SK-N-MC (cell line): ENCODE results near the gene RNF5.
"Not testable (repeated sequence)": the region's sequence is repeated elsewhere in the genome, so short reads cannot be mapped to it uniquely, and the experiment has no call there.

Experiments used
- DNase-seq: peaks from one replicate; pipeline ENCODE4 v3.0.0-alpha.2; 2011; ENCODE audit warnings: low read depth, low spot score
- H3K27ac ChIP-seq: fragments of 200-600 bp; sonication (generic); 2 replicates; pipeline ENCODE4 v1.5.1; 2016; ENCODE audit warnings: mixed run types
- H3K36me3 ChIP-seq: fragments of 200-600 bp; sonication (generic); 2 replicates; pipeline ENCODE4 v1.6.1; 2017; ENCODE audit warnings: antibody characterized with exemption, low read length, mixed read lengths; ENCODE audit not compliant: insufficient read depth
- H3K4me3 ChIP-seq: fragments of 200-600 bp; sonication (generic); 2 replicates; pipeline ENCODE4 v1.5.1; 2016
- H3K9ac ChIP-seq: fragments of 200-600 bp; sonication (generic); 2 replicates; pipeline ENCODE4 v1.8.0; 2017; ENCODE audit warnings: mixed run types, mixed read lengths; ENCODE audit not compliant: insufficient read length
- H3K9me3 ChIP-seq: fragments of 200-600 bp; sonication (generic); 2 replicates; pipeline ENCODE4 v1.6.1; 2017; ENCODE audit warnings: low read depth, mild to moderate bottlenecking, antibody characterized with exemption, low read length, moderate library complexity, mixed read lengths
- EZH2 ChIP-seq: fragments of 200-600 bp; sonication (generic); IDR thresholded peaks from one replicate; pipeline ENCODE4 v1.6.1; 2017; ENCODE audit warnings: antibody characterized with exemption
- FOXP2 ChIP-seq: optimal IDR thresholded peaks from 2 replicates; pipeline ENCODE3; 2011; ENCODE audit warnings: mild to moderate bottlenecking, moderate library complexity; ENCODE audit not compliant: insufficient read depth; ENCODE audit errors: extremely low read length, control extremely low read depth
- POLR2AphosphoS5 ChIP-seq: IDR thresholded peaks from 2 replicates; pipeline ENCODE4 v1.6.1; 2012; ENCODE audit warnings: mild to moderate bottlenecking, low read depth, low read length, borderline replicate concordance

Gene RNF5

DNA sequence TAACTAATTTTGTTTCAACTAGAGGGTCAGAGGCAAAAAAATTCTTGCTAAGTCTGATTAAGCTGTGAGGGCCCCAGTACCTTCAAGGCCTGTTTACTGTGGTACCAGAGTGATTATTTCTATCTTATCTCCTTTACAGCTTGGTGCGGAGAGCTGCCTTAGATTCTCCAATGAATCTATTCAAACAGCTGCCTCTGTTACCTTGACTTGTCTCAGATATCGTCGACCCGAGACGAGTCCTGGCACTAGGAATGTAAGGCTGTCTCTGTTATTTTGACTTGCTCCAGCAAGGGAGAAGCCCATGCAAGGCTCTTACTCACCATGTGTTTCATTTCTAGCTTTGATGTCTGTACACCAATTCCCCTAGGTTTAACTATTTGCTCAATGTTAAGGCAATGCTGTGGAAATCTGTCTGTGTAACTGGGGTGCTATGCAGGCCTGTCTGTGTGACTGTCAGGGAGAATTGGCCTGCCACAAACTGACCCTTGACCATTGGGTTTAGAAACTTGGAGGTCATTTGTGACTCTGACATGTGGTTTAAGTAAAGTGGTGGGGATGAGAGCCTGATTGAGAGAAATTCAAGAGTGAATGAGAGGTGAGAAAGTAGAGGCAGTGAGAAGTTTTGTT, 37.7 kb upstream of the RNF5 start:
- Histone ChIP-seq H3K9me3 (no peaks in the 10 kb centered on the region), H3K4me3 (no peak overlapping the region), H3K9ac (no peak overlapping the region), H3K27ac (no peak overlapping the region), H3K36me3 (no peaks in the 10 kb centered on the region)
- TF ChIP-seq POLR2AphosphoS5, result no peak
- TF ChIP-seq FOXP2, result no peak
- TF ChIP-seq EZH2, result no peak
- DNase-seq, result no peak

- not testable (repeated sequence) for H3K9ac ChIP-seq, H3K9me3 ChIP-seq, H3K36me3 ChIP-seq, DNase-seq, H3K27ac ChIP-seq, H3K4me3 ChIP-seq
Measured at GRCh38 chr6:32144238-32144637, 34.0 kb upstream of the RNF5 start.

DNA sequence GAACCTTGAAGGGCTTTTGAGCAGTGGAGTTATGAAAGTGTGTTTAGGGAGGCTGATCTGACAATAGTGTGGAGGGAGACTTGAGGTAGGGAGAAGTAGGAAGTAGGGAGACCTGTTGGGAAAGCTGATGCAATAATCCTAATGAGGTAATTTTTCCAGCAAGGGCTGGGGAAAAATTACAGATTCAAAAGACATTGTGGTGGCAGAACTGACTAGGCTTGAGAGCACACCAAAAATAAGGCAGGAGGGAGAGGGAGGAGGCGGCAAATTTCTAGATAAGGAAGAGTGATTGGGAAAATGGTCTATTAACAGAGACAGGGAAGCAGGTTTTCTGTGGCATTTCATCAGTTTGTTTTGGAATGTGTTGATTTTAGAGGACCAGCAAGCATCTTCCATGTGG, 31.9 kb upstream of the RNF5 start:
- DNase-seq, result no peak
- Histone ChIP-seq H3K4me3 (no peak overlapping the region), H3K9ac (peak overlapping the region; percentile 51)

DNA sequence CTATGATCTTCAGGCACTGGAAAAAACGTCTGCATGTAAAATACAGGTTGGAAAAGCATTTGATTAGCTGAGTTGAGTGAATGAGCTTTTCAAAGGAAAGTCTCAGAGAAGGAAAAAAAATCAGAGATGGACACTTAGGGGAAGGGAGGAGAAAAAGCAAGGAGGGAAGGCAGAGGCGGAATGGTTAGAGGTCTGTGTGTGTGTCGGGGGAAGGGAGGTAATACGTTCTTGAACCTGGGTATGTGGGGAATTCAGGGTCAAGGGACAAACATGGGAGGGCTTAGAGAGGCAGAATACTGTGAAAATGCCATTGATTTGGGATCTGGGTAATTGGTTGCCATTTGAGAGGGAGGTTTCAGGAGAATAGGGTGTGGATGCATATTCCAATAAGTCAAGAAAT, 31.5 kb upstream of the RNF5 start:
- TF ChIP-seq FOXP2, result no peak
- TF ChIP-seq POLR2AphosphoS5, result no peak
- TF ChIP-seq EZH2, result no peak
- no peak for DNase-seq
- H3K9ac ChIP-seq, result no peak overlapping the region
- no peaks in the 10 kb centered on the region for H3K36me3 ChIP-seq
- no peaks in the 10 kb centered on the region for H3K9me3 ChIP-seq
- peak overlapping the region; percentile 48 for H3K27ac ChIP-seq
- no peak overlapping the region for H3K4me3 ChIP-seq

More for the DNA sequence above, 31.9 kb upstream of the RNF5 start:
- TF ChIP-seq POLR2AphosphoS5, result no peak
- no peak for TF ChIP-seq EZH2
- TF ChIP-seq FOXP2, result no peak
- no peaks in the 10 kb centered on the region for H3K9me3 ChIP-seq
- H3K27ac ChIP-seq, result peak overlapping the region; percentile 48
- H3K36me3 ChIP-seq, result no peaks in the 10 kb centered on the region

DNA sequence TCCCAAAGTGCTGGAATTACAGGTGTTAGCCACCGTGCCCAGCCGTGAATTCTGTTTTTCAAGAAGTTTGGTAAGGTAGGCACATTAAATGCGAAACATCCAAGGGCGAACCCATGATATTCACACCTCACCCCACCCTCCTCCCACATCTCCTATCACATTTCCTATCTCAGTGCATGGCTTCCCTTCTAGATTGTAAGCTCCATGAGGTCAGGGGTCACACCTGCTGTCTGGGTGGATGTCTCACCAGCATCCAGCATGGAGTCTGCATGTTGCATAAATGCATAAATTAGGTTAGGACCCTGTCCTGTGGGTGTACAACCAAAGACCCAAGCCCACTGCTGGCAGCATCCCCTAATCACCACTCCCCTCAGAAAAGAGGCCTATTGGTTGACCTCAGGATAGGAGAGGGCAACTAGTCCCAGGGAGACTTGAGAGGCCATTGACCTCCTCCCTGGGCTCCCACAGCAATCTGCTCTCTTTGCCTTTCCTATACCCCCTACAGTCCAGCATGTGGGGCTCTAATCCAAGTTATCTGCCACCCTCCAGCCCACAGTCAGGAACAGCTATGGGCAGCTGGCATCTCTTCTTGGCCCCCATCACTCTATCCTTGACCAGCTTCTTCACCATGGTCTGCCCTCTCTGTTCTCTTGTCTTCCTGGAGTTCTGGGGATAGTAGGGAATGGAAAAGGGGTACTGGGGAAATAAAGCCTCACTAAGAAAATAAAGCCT, 30.6 kb upstream of the RNF5 start:
- Histone ChIP-seq H3K36me3 (no peaks in the 10 kb centered on the region), H3K9ac (no peak overlapping the region)
- no peak for TF ChIP-seq FOXP2
- no peak for TF ChIP-seq EZH2
- TF ChIP-seq POLR2AphosphoS5, result no peak

GRCh38 chr6:32148289-32149091, 29.7 kb upstream of the RNF5 start:
- no peak overlapping the region for H3K27ac ChIP-seq
- no peak for DNase-seq
- H3K36me3 ChIP-seq, result no peaks in the 10 kb centered on the region
- no peak overlapping the region for H3K9ac ChIP-seq
- TF ChIP-seq FOXP2, result no peak
- no peak for TF ChIP-seq EZH2
- TF ChIP-seq POLR2AphosphoS5, result no peak
- H3K4me3 ChIP-seq, result no peak overlapping the region
- no peaks in the 10 kb centered on the region for H3K9me3 ChIP-seq

More for the DNA sequence above, 30.6 kb upstream of the RNF5 start:
- DNase-seq, result no peak
- H3K4me3 ChIP-seq, result no peak overlapping the region
- no peaks in the 10 kb centered on the region for H3K9me3 ChIP-seq
- no peak overlapping the region for H3K27ac ChIP-seq

GRCh38 chr6:32149092-32149755, 29.0 kb upstream of the RNF5 start:
- H3K27ac ChIP-seq, result no peak overlapping the region
- DNase-seq, result no peak
- no peaks in the 10 kb centered on the region for H3K9me3 ChIP-seq
- no peaks in the 10 kb centered on the region for H3K36me3 ChIP-seq
- no peak overlapping the region for H3K9ac ChIP-seq
- H3K4me3 ChIP-seq, result no peak overlapping the region
- TF ChIP-seq POLR2AphosphoS5 (no peak), FOXP2 (no peak), EZH2 (no peak)

- TF ChIP-seq POLR2AphosphoS5 (no peak), EZH2 (no peak), FOXP2 (no peak)
- Histone ChIP-seq H3K9me3 (no peaks in the 10 kb centered on the region), H3K9ac (no peak overlapping the region), H3K4me3 (no peak overlapping the region), H3K27ac (no peak overlapping the region), H3K36me3 (no peaks in the 10 kb centered on the region)
- no peak for DNase-seq
Measured at GRCh38 chr6:32149932-32150870, 28.0 kb upstream of the RNF5 start.
